D721Med (cell line): ENCODE measurements around the gene TEAD4.

Experiments used
- DNase-seq: peaks from one replicate; pipeline ENCODE4 v3.0.0; 2011; ENCODE audit warnings: low spot score; ENCODE audit not compliant: insufficient read length
- FAIRE-seq: peaks from 2 replicates; lab custom pipeline; 2011; peaks lifted over from hg19 to GRCh38; lab: Jason Lieb, UNC
- CTCF ChIP-seq: IDR thresholded peaks from 2 replicates; pipeline ENCODE4 v1.5.1; 2012; ENCODE audit warnings: mild to moderate bottlenecking, control low read depth; ENCODE audit not compliant: insufficient read depth; ENCODE audit errors: missing control alignments

The TEAD4 gene

GRCh38 chr12:2980630-2981029 is 21.4 kb downstream of the TEAD4 start:
- TF ChIP-seq CTCF, result no peak
- FAIRE-seq, result no peak
- DNase-seq, result no peak

GRCh38 chr12:2982361-2982760 is 23.2 kb downstream of the TEAD4 start:
- no peak for TF ChIP-seq CTCF
- FAIRE-seq (no peak), DNase-seq (no peak)

- no peak for FAIRE-seq
- TF ChIP-seq CTCF, result no peak
- no peak for DNase-seq
Observed at GRCh38 chr12:2984249-2984648, 25.1 kb downstream of the TEAD4 start.

GRCh38 chr12:2984698-2985097 is 25.5 kb downstream of the TEAD4 start:
- TF ChIP-seq CTCF, result no peak
- DNase-seq, result no peak
- no peak for FAIRE-seq

- TF ChIP-seq CTCF, result no peak
- DNase-seq, result no peak
- no peak for FAIRE-seq
Observed at GRCh38 chr12:2986876-2987275, 27.7 kb downstream of the TEAD4 start.

- DNase-seq (no peak), FAIRE-seq (no peak)
- no peak for TF ChIP-seq CTCF
Observed at GRCh38 chr12:2988494-2988893, 29.3 kb downstream of the TEAD4 start.

GRCh38 chr12:2992724-2993123 is 33.5 kb downstream of the TEAD4 start:
- DNase-seq (no peak), FAIRE-seq (no peak)
- no peak for TF ChIP-seq CTCF
